HEK293T (cell line): ENCODE results near the gene CDKN1B.

ENCODE experiments used
- ARNT ChIP-seq: fragments of 450-650 bp; IDR thresholded peaks from 2 replicates; pipeline ENCODE4 v1.6.1; 2017; ENCODE audit warnings: mild to moderate bottlenecking
- BHLHE40 ChIP-seq: fragments of 450-650 bp; IDR thresholded peaks from 2 replicates; pipeline ENCODE4 v1.6.1; 2016; ENCODE audit warnings: mild to moderate bottlenecking, moderate library complexity, borderline replicate concordance
- ELF4 ChIP-seq: fragments of 450-650 bp; IDR thresholded peaks from 2 replicates; pipeline ENCODE4 v1.6.1; 2017; ENCODE audit warnings: antibody characterized with exemption
- FOXA1 ChIP-seq: fragments of 450-650 bp; IDR thresholded peaks from 2 replicates; pipeline ENCODE4 v1.6.1; 2016; ENCODE audit warnings: mild to moderate bottlenecking
- FOXK2 ChIP-seq: fragments of 450-650 bp; IDR thresholded peaks from 2 replicates; pipeline ENCODE4 v1.6.1; 2016; ENCODE audit warnings: mild to moderate bottlenecking
- FOXM1 ChIP-seq: fragments of 450-650 bp; IDR thresholded peaks from 2 replicates; pipeline ENCODE4 v1.6.1; 2017; ENCODE audit warnings: mild to moderate bottlenecking, borderline replicate concordance
- HDGF ChIP-seq: fragments of 450-650 bp; IDR thresholded peaks from 2 replicates; pipeline ENCODE4 v1.6.1; 2017; ENCODE audit warnings: antibody characterized with exemption, borderline replicate concordance
- LEF1 ChIP-seq: fragments of 450-650 bp; IDR thresholded peaks from 2 replicates; pipeline ENCODE4 v1.6.1; 2017; ENCODE audit warnings: mild to moderate bottlenecking, borderline replicate concordance
- NFRKB ChIP-seq: fragments of 450-650 bp; IDR thresholded peaks from 2 replicates; pipeline ENCODE4 v1.6.1; 2016; ENCODE audit warnings: mild to moderate bottlenecking, moderate library complexity
- SP1 ChIP-seq: fragments of 450-650 bp; IDR thresholded peaks from 2 replicates; pipeline ENCODE4 v1.6.1; 2017
- SUZ12 ChIP-seq: fragments of 450-650 bp; IDR thresholded peaks from 2 replicates; pipeline ENCODE4 v1.6.1; 2016; ENCODE audit warnings: mild to moderate bottlenecking
- TARDBP ChIP-seq: fragments of 450-650 bp; IDR thresholded peaks from 2 replicates; pipeline ENCODE4 v1.6.1; 2016
- TF ChIP-seq, protein P1 (sequence below): fragments of 450-650 bp; IDR thresholded peaks from 2 replicates; pipeline ENCODE4 v1.6.1; 2016

DNA sequence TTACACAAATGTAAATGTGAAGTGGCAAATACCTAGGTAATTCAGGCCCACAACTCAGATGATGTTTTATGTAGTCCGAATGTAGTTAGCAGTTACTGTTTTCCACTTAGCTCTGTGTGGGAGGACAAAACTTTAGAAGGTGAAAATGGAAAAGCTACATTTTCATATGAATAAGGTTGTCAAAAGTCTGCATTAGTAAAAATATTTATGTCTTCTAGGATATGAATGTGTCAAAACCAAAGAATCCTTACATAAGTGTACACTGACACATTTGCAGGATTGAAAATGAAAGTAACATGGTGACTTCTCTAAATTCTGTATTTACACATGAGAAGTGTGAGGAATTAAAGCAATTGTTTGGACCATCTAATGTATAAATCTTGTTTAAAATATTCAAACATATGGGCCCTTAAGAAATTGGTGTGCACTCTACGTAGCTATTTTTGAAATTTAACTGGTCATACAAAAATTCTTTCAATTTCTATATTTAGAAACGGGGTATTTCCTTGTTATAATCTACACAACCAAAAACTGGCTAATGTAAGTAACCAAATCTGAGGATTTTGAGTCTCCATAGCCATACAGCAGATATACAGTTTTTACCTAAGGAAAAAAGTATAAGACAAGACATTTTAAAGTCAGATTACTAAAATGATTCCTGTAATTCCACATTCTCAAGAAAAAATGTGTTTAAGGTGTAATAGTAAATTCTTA is 5.4 kb downstream of the CDKN1B start:
- no peak for TF ChIP-seq FOXA1
- no peak for TF ChIP-seq SP1
- TF ChIP-seq NFRKB, result no peak
- TF ChIP-seq BHLHE40, result no peak
- TF ChIP-seq, protein P1, sequence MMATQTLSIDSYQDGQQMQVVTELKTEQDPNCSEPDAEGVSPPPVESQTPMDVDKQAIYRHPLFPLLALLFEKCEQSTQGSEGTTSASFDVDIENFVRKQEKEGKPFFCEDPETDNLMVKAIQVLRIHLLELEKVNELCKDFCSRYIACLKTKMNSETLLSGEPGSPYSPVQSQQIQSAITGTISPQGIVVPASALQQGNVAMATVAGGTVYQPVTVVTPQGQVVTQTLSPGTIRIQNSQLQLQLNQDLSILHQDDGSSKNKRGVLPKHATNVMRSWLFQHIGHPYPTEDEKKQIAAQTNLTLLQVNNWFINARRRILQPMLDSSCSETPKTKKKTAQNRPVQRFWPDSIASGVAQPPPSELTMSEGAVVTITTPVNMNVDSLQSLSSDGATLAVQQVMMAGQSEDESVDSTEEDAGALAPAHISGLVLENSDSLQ, result no peak
- TF ChIP-seq FOXM1, result no peak
- no peak for TF ChIP-seq TARDBP
- TF ChIP-seq ARNT, result no peak
- no peak for TF ChIP-seq SUZ12
- TF ChIP-seq FOXK2, result no peak
- no peak for TF ChIP-seq ELF4
- TF ChIP-seq HDGF, result no peak
- TF ChIP-seq LEF1, result no peak
